CD4-positive, alpha-beta T cell (primary cell): Measurements from ENCODE around the gene SHISA7. TPM values are rescaled to one million over a fixed set of nuclear protein-coding genes. Genes with fewer than 3 reads are reported as not detected.

Experiments used
- ATAC-seq: fragments of 200-7000 bp; cut with Tn5 transposase; one replicate; pipeline ENCODE4 v1.10.0; 2022; ENCODE audit warnings: mild to moderate bottlenecking; ENCODE audit not compliant: poor library complexity
- CTCF ChIA-PET: fragments of 350-600 bp; sonication (Branson Sonifier 250); formaldehyde crosslinking; loops from one replicate; lab custom pipeline; 2021; ENCODE audit warnings: antibody characterized with exemption, inconsistent platforms; lab: Charles Lee
- POLR2A ChIA-PET: fragments of 350-600 bp; sonication (Branson Sonifier 250); formaldehyde crosslinking; loops from one replicate; lab custom pipeline; 2021; ENCODE audit warnings: antibody characterized with exemption, inconsistent platforms; lab: Charles Lee
- DNase-seq, 14 experiments: peaks; one replicate each; pipeline ENCODE4 v3.0.0-alpha.2; 2013 to 2020; ENCODE audit warnings: mixed read lengths in 2 of 14
- H3K27ac ChIP-seq, 2 donors: one replicate each; pipeline versions ENCODE4 v1.5.1 to v1.7.0; 2013; ENCODE audit warnings: low read length in 2 of 2, low read depth in 1 of 2, mild to moderate bottlenecking in 1 of 2
- H3K27me3 ChIP-seq, 2 experiments: 1 replicate in 1 of 2; 2 replicates in 1 of 2; pipeline versions ENCODE4 v1.6.1 to v1.7.0; 2013; ENCODE audit warnings: low read length in 2 of 2, control low read depth in 1 of 2, mild to moderate bottlenecking in 1 of 2, moderate library complexity in 1 of 2; ENCODE audit not compliant: insufficient read depth in 2 of 2, control insufficient read depth in 1 of 2
- H3K36me3 ChIP-seq: one replicate; pipeline ENCODE4 v1.6.1; 2013; ENCODE audit warnings: low read length, control low read depth; ENCODE audit not compliant: insufficient read depth
- H3K4me1 ChIP-seq: one replicate; pipeline ENCODE4 v1.6.1; 2013; ENCODE audit warnings: low read length, control low read depth; ENCODE audit not compliant: insufficient read depth
- H3K4me3 ChIP-seq: one replicate; pipeline ENCODE4 v1.5.1; 2013; ENCODE audit warnings: mild to moderate bottlenecking, low read length, moderate library complexity
- H3K9me3 ChIP-seq, 2 experiments: 1 replicate in 1 of 2; 2 replicates in 1 of 2; pipeline versions ENCODE4 v1.6.1 to v1.7.0; 2013; ENCODE audit warnings: low read length in 2 of 2, mild to moderate bottlenecking in 2 of 2, control low read depth in 1 of 2, moderate library complexity in 1 of 2; ENCODE audit not compliant: control insufficient read depth in 1 of 2, insufficient read depth in 1 of 2
- H3K27ac Mint-ChIP-seq: one replicate; pipeline ENCODE4 v1.8.0; 2020; ENCODE audit warnings: mixed read lengths
- H3K27me3 Mint-ChIP-seq: one replicate; pipeline ENCODE4 v1.8.0; 2021; ENCODE audit warnings: mixed read lengths
- H3K36me3 Mint-ChIP-seq: one replicate; pipeline ENCODE4 v1.8.0; 2021; ENCODE audit warnings: low read depth, mixed read lengths
- H3K4me1 Mint-ChIP-seq: one replicate; pipeline ENCODE4 v1.8.0; 2021; ENCODE audit warnings: low read depth, mixed read lengths
- H3K4me3 Mint-ChIP-seq: one replicate; pipeline ENCODE4 v1.8.0; 2020; ENCODE audit warnings: mild to moderate bottlenecking, mixed read lengths
- H3K9me3 Mint-ChIP-seq: one replicate; pipeline ENCODE4 v1.8.0; 2020; ENCODE audit warnings: mixed read lengths
- intact Hi-C, 2 experiments: fragments of 100-400 bp; cut with DNase I in 1 of 2; cut with micrococcal nuclease in 1 of 2; formaldehyde crosslinking; loops; one replicate each; pipeline versions ENCODE4 v1.15.1 to v1.9.0; 2023 to 2025; cut with DNase I, micrococcal nuclease
- total RNA-seq, 174 experiments: library from RNA in 2 of 174; stranded (reverse) in 2 of 174; gene quantifications; one replicate each; pipeline ENCODE4 v1.2.3 and lab custom pipeline; 2021 to 2026
- TF ChIP-seq, protein P1 (sequence below): fragments of 200-600 bp; IDR thresholded peaks from one replicate; pipeline ENCODE4 v1.8.0; 2022; ENCODE audit warnings: antibody characterized with exemption, mild to moderate bottlenecking

SHISA7 gene
- total RNA-seq, 2 experiments from 2014 or later, result not detected

DNA sequence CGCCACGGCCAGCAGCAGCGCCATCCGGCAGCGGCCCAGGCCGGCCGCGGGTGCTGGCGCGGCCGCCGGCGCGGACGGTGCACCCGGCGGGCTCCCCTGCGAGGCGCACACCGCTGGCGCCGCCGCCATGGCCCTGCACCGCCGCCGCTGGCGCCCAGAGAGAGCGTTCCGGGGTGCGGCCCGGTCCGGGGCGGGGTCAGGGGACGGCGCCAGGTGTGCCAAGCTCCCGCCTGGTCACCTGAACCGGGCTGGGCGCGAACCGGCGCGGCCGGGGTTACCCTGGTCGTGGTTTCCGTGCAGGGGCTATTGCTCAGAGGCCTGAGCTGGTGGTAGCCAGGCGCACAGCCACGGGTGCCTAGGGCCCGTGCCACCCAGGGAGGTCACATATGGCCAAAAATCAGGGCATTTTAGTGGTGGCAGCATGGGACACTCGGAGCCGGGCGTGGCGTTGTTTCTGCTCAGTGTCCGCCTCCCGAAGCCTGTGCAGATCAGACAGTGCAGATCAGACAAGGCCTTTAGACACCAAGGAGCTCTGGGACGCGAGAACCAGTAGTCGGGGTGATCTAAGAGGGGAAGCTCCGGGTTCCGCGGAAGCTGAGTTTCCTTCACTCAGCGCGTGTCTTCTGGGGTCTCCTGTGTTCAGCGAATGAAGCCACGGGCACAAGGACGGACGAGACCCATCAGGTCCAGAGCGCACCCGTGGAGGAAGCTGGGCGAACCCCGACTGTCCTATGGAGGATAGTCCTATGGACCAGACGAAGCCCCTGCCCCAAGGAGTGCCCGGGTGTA, 58.8 kb downstream of the SHISA7 start, which contains the start of gene TMEM238:
TSS of gene TMEM238 (minus strand) at position 162 of the 789 bp plus-strand sequence. CDS start at position 129, 33 bp downstream.
- no peaks in the 10 kb centered on the region for H3K9me3 ChIP-seq
- intact Hi-C loops, result loop anchor here in 1 of 2 experiments (1.0 to 2.0 kb wide), 2 partner anchors 24 to 83 kb away; no protein-coding TSS in a partner anchor
- DNase-seq (peak in 11 of 14 experiments; percentile 16 to 68 (median 45)), ATAC-seq (no peak)
- peak within 1 kb of the TSS; percentile 72 to 96 for H3K27ac ChIP-seq
- peaks cover 27% of the 10 kb centered on the region for H3K36me3 ChIP-seq
- Mint-ChIP-seq H3K4me1 (peaks cover 68% of the 10 kb centered on the region), H3K4me3 (peak within 1 kb of the TSS; percentile 100), H3K9me3 (no peaks in the 10 kb centered on the region), H3K27ac (peak within 1 kb of the TSS; percentile 97), H3K36me3 (peaks cover 42% of the 10 kb centered on the region), H3K27me3 (no peaks in the 10 kb centered on the region)
- CTCF ChIA-PET, result interaction anchor here (0.6 to 2.7 kb wide), 11 partner anchors 22 to 299 kb away, joined by 3 to 31 read pairs (median 4); partner anchors contain the start of genes HSPBP1 and KMT5C
- H3K27me3 ChIP-seq, result no peaks in the 10 kb centered on the region
- TF ChIP-seq, protein P1, sequence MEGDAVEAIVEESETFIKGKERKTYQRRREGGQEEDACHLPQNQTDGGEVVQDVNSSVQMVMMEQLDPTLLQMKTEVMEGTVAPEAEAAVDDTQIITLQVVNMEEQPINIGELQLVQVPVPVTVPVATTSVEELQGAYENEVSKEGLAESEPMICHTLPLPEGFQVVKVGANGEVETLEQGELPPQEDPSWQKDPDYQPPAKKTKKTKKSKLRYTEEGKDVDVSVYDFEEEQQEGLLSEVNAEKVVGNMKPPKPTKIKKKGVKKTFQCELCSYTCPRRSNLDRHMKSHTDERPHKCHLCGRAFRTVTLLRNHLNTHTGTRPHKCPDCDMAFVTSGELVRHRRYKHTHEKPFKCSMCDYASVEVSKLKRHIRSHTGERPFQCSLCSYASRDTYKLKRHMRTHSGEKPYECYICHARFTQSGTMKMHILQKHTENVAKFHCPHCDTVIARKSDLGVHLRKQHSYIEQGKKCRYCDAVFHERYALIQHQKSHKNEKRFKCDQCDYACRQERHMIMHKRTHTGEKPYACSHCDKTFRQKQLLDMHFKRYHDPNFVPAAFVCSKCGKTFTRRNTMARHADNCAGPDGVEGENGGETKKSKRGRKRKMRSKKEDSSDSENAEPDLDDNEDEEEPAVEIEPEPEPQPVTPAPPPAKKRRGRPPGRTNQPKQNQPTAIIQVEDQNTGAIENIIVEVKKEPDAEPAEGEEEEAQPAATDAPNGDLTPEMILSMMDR, result no peak
- H3K4me1 ChIP-seq, result peaks cover 59% of the 10 kb centered on the region
- POLR2A ChIA-PET, result interaction anchor here (0.8 to 5.4 kb wide), 16 partner anchors 15 to 270 kb away, joined by 3 to 45 read pairs (median 4); partner anchors contain the start of genes HSPBP1, KMT5C, PPP6R1 and SYT5
- H3K4me3 ChIP-seq, result peak within 1 kb of the TSS; percentile 99

DNA sequence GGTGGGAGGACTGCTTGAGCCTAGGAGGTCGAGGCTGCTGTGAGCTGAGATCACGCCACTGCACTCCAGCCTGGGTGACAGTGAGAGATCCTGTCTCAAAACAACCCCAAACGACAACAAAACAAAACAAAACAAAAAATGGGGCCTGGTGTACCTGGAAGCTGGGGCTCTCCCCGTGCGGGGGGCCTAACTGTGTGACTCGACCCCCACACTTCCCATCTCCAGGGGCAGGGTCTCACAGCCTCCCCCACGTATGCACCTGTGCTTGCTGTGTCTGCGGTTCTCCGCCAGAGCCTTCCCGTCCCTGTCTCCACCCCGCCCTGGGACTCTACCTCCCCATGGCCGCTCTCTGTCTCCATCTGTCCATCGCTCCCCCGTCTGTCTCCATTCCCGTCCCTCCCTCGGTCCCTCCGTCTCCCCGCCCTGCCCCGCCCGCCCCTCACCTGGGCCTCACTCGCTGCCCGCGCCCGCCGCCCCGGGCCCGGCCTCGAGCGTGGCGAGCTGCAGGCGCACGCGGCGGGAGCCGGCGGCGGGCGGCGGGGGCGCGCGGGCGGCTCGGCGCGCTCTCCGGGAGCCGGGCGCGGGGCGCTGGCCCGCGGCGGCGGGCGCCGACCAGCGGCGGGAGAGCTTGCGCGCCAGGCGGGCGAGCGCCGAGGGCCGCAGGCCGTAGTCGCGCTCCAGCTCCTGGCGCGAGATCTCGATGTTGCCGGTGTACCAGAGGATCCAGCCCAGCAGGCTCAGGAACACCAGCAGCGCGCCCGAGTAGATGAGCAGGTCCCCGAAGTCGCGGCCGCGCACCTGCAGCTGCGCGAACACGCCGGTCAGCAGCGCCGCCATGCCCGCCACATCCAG, 59.6 kb downstream of the SHISA7 start:
- Histone ChIP-seq H3K4me1 (peaks cover 51% of the 10 kb centered on the region), H3K27me3 (no peaks in the 10 kb centered on the region), H3K27ac (no peak overlapping the region), H3K9me3 (no peaks in the 10 kb centered on the region), H3K36me3 (peaks cover 18% of the 10 kb centered on the region), H3K4me3 (peak overlapping the region; percentile 49)
- no peaks in the 10 kb centered on the region for H3K9me3 Mint-ChIP-seq
- H3K27ac Mint-ChIP-seq, result peak overlapping the region; percentile 75
- TF ChIP-seq, protein P1, result no peak
- intact Hi-C loops, result loop anchor here (1.0 to 2.0 kb wide), 4 partner anchors 25 to 242 kb away; no protein-coding TSS in a partner anchor
- no peaks in the 10 kb centered on the region for H3K27me3 Mint-ChIP-seq
- H3K4me1 Mint-ChIP-seq, result peaks cover 60% of the 10 kb centered on the region
- peak overlapping the region; percentile 87 for H3K4me3 Mint-ChIP-seq
- peaks cover 34% of the 10 kb centered on the region for H3K36me3 Mint-ChIP-seq
- POLR2A ChIA-PET, result interaction anchor here (0.6 to 5.4 kb wide), 18 partner anchors 8 to 271 kb away, joined by 3 to 45 read pairs (median 4); partner anchors contain the start of genes HSPBP1, KMT5C, PPP6R1 and SYT5
- CTCF ChIA-PET, result interaction anchor here (0.9 to 2.7 kb wide), 11 partner anchors 34 to 298 kb away, joined by 3 to 31 read pairs (median 4); partner anchors contain the start of genes HSPBP1 and KMT5C
- ATAC-seq, result no peak
- DNase-seq, result peak in 13 of 14 experiments; percentile 15 to 79 (median 43)
